ENCODE measurements around the gene SFXN1. TPM values are rescaled to one million over a fixed set of nuclear protein-coding genes. Genes with fewer than 3 reads are reported as not detected.

Gene SFXN1
- total RNA-seq, 2 experiments from 2014 or later, result 133 to 138 TPM

DNA sequence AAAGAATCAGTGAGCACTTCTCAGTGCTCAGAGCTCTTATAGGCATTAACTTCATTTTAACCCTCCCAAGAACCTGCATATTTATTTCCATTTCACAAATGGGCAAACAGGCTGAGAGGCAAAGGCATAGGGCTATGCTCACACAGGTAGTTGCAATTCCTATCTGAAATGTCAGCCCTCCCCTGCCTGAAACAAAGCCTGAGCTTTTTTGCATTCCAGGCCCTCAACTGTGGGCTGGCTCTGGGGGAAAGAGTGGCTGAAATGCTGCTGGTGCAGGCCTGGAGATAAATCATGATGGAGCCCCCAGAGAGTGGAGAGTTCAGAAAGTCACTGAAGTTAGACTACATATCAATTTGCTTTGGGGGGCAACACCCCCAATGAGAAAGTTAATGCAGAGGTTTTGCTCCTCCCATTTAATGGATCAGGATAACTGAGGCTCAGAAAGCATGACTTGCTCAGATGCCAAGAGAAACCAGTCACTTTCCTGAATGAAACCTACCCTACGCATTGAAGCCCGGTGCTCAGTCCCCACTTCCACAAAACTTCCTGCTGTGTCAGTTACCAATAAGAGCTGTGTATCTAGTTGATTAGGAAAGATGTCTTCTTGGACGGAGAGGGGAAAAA, 40.0 kb upstream of the SFXN1 start:
- TF ChIP-seq, protein P1, sequence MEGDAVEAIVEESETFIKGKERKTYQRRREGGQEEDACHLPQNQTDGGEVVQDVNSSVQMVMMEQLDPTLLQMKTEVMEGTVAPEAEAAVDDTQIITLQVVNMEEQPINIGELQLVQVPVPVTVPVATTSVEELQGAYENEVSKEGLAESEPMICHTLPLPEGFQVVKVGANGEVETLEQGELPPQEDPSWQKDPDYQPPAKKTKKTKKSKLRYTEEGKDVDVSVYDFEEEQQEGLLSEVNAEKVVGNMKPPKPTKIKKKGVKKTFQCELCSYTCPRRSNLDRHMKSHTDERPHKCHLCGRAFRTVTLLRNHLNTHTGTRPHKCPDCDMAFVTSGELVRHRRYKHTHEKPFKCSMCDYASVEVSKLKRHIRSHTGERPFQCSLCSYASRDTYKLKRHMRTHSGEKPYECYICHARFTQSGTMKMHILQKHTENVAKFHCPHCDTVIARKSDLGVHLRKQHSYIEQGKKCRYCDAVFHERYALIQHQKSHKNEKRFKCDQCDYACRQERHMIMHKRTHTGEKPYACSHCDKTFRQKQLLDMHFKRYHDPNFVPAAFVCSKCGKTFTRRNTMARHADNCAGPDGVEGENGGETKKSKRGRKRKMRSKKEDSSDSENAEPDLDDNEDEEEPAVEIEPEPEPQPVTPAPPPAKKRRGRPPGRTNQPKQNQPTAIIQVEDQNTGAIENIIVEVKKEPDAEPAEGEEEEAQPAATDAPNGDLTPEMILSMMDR (IDR thresholded peaks at IDR 0.05), result no peak
- intact Hi-C loops (cut with DNase I, micrococcal nuclease), result no loop called here
- ChIA-PET CTCF (no interaction called here), POLR2A (no interaction called here)
- no peaks in the 10 kb centered on the region for H3K4me1 Mint-ChIP-seq (ENCODE audit: low read depth)
- H3K27me3 ChIP-seq (ENCODE audit: control insufficient read depth in 1 of 2, insufficient read depth in 2 of 2, low read length in 2 of 2), result peaks cover 23 to 32% of the 10 kb centered on the region in 2 experiments
- H3K27ac ChIP-seq (ENCODE audit: low read depth in 1 of 2, low read length in 2 of 2), result no peak overlapping the region
- ATAC-seq (ENCODE audit: poor library complexity), result no peak
- H3K4me3 Mint-ChIP-seq, result no peak overlapping the region
- peaks cover 75% of the 10 kb centered on the region for H3K27me3 Mint-ChIP-seq
- no peak overlapping the region for H3K27ac Mint-ChIP-seq
- DNase-seq, result no peak
- H3K9me3 ChIP-seq (ENCODE audit: control insufficient read depth in 1 of 2, insufficient read depth in 1 of 2, low read length in 2 of 2), result no peaks in the 10 kb centered on the region
- no peaks in the 10 kb centered on the region for H3K36me3 ChIP-seq (ENCODE audit: insufficient read depth, low read length)
- no peaks in the 10 kb centered on the region for H3K4me1 ChIP-seq (ENCODE audit: insufficient read depth, low read length)
- no peaks in the 10 kb centered on the region for H3K9me3 Mint-ChIP-seq
- H3K36me3 Mint-ChIP-seq (ENCODE audit: low read depth), result no peaks in the 10 kb centered on the region
- no peak overlapping the region for H3K4me3 ChIP-seq (ENCODE audit: low read length)

DNA sequence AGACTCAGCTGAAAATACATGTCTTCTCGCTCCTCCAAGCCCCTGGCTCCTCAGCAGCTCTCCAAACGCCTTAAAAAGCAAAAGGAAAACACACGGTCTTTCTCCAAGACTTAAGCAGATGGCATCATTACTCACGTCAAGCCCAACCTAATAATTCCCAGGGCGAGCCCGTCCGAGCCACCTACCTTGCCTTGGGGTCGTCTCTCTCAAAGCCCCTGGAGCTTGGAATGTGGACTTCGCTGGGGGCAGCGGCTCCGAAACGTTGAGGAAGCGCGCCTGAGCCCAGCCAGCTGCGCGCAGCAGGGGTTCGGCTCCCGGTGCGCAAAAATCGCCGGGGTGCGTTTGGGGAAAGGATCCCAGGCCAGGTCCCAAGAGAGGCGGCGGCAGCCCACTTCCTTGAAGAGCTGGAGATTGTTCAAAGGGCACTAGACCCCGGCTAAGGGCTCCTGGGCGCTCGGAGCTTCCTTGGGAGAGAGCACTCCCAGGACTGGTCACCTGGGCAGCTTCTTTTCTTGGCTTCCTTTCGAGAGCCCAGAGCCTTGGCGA, 34.8 kb upstream of the SFXN1 start:
- peaks cover 5% of the 10 kb centered on the region for H3K4me1 Mint-ChIP-seq (ENCODE audit: low read depth)
- H3K4me3 Mint-ChIP-seq, result no peak overlapping the region
- Histone ChIP-seq H3K9me3 (ENCODE audit: control insufficient read depth in 1 of 2, insufficient read depth in 1 of 2, low read length in 2 of 2) (peaks cover 0 to 10% of the 10 kb centered on the region in 2 experiments), H3K36me3 (ENCODE audit: insufficient read depth, low read length) (no peaks in the 10 kb centered on the region), H3K27ac (ENCODE audit: low read depth in 1 of 2, low read length in 2 of 2) (no peak overlapping the region), H3K4me3 (ENCODE audit: low read length) (no peak overlapping the region), H3K27me3 (ENCODE audit: control insufficient read depth in 1 of 2, insufficient read depth in 2 of 2, low read length in 2 of 2) (peaks cover 40 to 59% of the 10 kb centered on the region in 2 experiments), H3K4me1 (ENCODE audit: insufficient read depth, low read length) (peaks cover 13% of the 10 kb centered on the region)
- POLR2A ChIA-PET, result no interaction called here
- H3K27ac Mint-ChIP-seq, result no peak overlapping the region
- H3K36me3 Mint-ChIP-seq (ENCODE audit: low read depth), result no peaks in the 10 kb centered on the region
- TF ChIP-seq, protein P1 (IDR thresholded peaks at IDR 0.05), result no peak
- H3K9me3 Mint-ChIP-seq, result no peaks in the 10 kb centered on the region
- no peak for DNase-seq
- intact Hi-C loops (cut with DNase I, micrococcal nuclease), result loop anchor here in 1 of 2 experiments (2.0 kb wide), 1 partner anchor 493 kb away; no protein-coding TSS in a partner anchor
- CTCF ChIA-PET, result interaction anchor here (1.3 kb wide), 1 partner anchor 47 kb away, joined by 3 read pairs; no protein-coding TSS in a partner anchor
- peaks cover 78% of the 10 kb centered on the region for H3K27me3 Mint-ChIP-seq
- ATAC-seq (ENCODE audit: poor library complexity), result no peak

DNA sequence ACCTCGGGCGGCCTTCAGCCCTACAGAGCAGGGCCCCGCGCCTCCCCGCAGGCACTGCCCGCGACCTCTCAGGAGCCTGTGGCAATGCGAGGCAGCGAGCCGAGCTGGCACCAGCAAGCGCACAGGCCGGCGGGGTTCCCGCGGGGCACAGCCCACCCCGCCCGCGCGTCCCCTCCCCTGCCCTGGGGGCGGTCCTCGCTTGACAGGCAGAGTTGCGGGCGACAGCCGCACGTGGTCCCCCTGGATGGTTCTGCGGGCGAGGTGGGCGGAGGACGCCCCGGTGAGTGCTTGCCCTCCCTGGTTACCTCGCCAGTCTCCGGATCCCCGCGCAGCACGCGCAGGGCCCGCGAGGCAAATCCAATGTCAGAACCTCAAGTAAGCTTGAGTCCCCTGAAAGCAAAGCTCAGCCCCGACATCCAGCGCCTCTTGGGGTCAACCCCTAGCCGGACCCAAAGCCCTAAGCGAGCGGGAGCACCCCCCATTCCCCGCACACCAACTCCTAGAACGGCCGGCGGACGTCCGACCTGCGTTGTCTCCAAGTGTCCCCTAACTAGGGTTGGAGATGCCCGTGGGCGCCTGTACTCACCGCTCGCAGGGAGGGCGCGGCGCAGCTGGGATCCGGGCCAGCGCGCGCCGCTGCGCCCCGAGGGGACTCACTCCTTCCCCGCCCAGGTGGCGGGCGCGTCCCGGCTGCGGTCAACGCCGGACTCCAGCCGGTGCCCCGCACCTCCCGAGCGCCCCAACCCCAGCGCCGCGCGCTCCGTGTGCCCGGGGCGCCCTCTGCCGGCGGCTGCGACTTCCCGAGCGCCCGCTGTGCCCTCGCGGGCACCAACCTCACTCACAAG, 34.1 kb upstream of the SFXN1 start, which contains the start of gene DRD1:
Gene DRD1, minus strand, starts transcription at position 123 of the 845 bp plus-strand sequence. CDS start 1,083 bp downstream, outside the sequence.
- Mint-ChIP-seq H3K27me3 (peaks cover 75% of the 10 kb centered on the region), H3K4me1 (ENCODE audit: low read depth) (peaks cover 5% of the 10 kb centered on the region), H3K9me3 (no peaks in the 10 kb centered on the region), H3K4me3 (peak within 1 kb of the TSS; percentile 63), H3K27ac (no peak within 1 kb of the TSS), H3K36me3 (ENCODE audit: low read depth) (no peaks in the 10 kb centered on the region)
- TF ChIP-seq, protein P1 (IDR thresholded peaks at IDR 0.05), result peak; percentile 45
- Histone ChIP-seq H3K4me3 (ENCODE audit: low read length) (no peak within 1 kb of the TSS), H3K36me3 (ENCODE audit: insufficient read depth, low read length) (no peaks in the 10 kb centered on the region), H3K27me3 (ENCODE audit: control insufficient read depth in 1 of 2, insufficient read depth in 2 of 2, low read length in 2 of 2) (peaks cover 40 to 55% of the 10 kb centered on the region in 2 experiments), H3K4me1 (ENCODE audit: insufficient read depth, low read length) (peaks cover 13% of the 10 kb centered on the region), H3K9me3 (ENCODE audit: control insufficient read depth in 1 of 2, insufficient read depth in 1 of 2, low read length in 2 of 2) (peaks cover 0 to 10% of the 10 kb centered on the region in 2 experiments), H3K27ac (ENCODE audit: low read depth in 1 of 2, low read length in 2 of 2) (no peak within 1 kb of the TSS)
- DNase-seq, result peak in 13 of 14 experiments; percentile 7 to 69 (median 41)
- peak; percentile 41 for ATAC-seq (ENCODE audit: poor library complexity)
- intact Hi-C loops (cut with DNase I, micrococcal nuclease), result loop anchor here in 1 of 2 experiments (2.0 kb wide), 1 partner anchor 493 kb away; no protein-coding TSS in a partner anchor
- POLR2A ChIA-PET, result no interaction called here
- CTCF ChIA-PET, result interaction anchor here (1.3 kb wide), 1 partner anchor 46 kb away, joined by 3 read pairs; no protein-coding TSS in a partner anchor

Measured in CD4-positive, alpha-beta T cell (primary cell).